Esophagus squamous epithelium (tissue), 4 donors: ENCODE measurements around the gene SLC26A2.

Experiments
- POLR2A ChIP-seq, 4 donors: fragments of 450-650 bp; IDR thresholded peaks; one replicate each; pipeline ENCODE4 v1.6.1; 2017; ENCODE audit warnings: antibody characterized with exemption in 4 of 4, mild to moderate bottlenecking in 4 of 4, moderate library complexity in 3 of 4
- TF ChIP-seq, protein P1 (sequence below), 6 experiments: fragments of 450-650 bp in 4 of 6; fragments of 200-600 bp in 2 of 6; sonication (generic) in 2 of 6; IDR thresholded peaks; one replicate each; pipeline ENCODE4 v1.5.1; 2016 to 2019; ENCODE audit warnings: antibody characterized with exemption in 6 of 6, mild to moderate bottlenecking in 4 of 6, moderate library complexity in 4 of 6

DNA sequence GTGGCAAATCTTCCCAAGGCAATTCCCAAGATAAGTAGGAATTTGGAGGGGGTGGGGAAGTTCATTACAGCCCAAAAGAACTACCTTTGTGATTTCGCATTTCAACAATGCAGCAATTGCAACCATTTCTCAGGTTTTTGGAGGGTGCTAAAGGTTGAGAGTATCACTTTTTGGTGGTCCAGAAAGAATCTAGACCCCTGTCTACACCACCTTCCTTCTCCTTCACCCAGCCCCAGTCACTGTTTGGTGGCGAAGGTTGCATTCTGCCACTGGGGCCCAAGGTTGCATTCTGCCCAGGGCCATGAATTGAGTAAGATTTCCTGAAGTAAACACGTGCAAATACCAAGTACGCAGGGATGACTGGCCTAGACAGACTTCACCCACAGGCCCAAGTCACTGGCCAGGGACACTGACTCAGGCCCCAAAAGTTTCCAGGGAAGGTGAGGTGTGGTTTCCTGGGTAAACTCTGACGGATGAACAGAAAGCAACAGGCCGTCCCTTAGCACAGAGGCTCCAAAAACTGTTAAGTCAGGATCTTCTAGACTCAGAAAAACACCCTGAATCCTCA lies 21.7 kb upstream of the SLC26A2 start:
- TF ChIP-seq, protein P1, sequence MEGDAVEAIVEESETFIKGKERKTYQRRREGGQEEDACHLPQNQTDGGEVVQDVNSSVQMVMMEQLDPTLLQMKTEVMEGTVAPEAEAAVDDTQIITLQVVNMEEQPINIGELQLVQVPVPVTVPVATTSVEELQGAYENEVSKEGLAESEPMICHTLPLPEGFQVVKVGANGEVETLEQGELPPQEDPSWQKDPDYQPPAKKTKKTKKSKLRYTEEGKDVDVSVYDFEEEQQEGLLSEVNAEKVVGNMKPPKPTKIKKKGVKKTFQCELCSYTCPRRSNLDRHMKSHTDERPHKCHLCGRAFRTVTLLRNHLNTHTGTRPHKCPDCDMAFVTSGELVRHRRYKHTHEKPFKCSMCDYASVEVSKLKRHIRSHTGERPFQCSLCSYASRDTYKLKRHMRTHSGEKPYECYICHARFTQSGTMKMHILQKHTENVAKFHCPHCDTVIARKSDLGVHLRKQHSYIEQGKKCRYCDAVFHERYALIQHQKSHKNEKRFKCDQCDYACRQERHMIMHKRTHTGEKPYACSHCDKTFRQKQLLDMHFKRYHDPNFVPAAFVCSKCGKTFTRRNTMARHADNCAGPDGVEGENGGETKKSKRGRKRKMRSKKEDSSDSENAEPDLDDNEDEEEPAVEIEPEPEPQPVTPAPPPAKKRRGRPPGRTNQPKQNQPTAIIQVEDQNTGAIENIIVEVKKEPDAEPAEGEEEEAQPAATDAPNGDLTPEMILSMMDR (IDR thresholded peaks at IDR 0.05) = no peak
- TF ChIP-seq POLR2A (IDR thresholded peaks at IDR 0.05) = no peak
